ENCODE measurements around the gene SFSWAP.

- no peak for TF ChIP-seq CTCF (IDR thresholded peaks at IDR 0.05)
- no peak for TF ChIP-seq POLR2A (IDR thresholded peaks at IDR 0.05)
Observed at GRCh38 chr12:131735153-131735456, 24.2 kb downstream of the SFSWAP start.

Data from tibial nerve (tissue), 3 donors.